WTC11 (cell line): Measurements from ENCODE around the gene KIF2C. TPM values are rescaled to one million over a fixed set of nuclear protein-coding genes. Genes with fewer than 3 reads are reported as not detected.

Source experiments
- ATF1 ChIP-seq: sonication (generic); formaldehyde crosslinking; IDR thresholded peaks from 2 replicates; pipeline ENCODE4 v1.8.1; 2023; ENCODE audit warnings: mild to moderate bottlenecking, moderate library complexity, missing genetic modification reagents
- ESRRA ChIP-seq: sonication (generic); formaldehyde crosslinking; IDR thresholded peaks from 2 replicates; pipeline ENCODE4 v1.8.1; 2022; ENCODE audit warnings: mild to moderate bottlenecking, missing genetic modification reagents, borderline replicate concordance
- ETV6 ChIP-seq: sonication (generic); formaldehyde crosslinking; IDR thresholded peaks from 2 replicates; pipeline ENCODE4 v1.8.1; 2022; ENCODE audit warnings: mild to moderate bottlenecking, missing genetic modification reagents
- FOXJ3 ChIP-seq: sonication (generic); formaldehyde crosslinking; IDR thresholded peaks from 2 replicates; pipeline ENCODE4 v1.9.0; 2021; ENCODE audit warnings: missing genetic modification reagents, mild to moderate bottlenecking, borderline replicate concordance
- IRF2 ChIP-seq: sonication (generic); formaldehyde crosslinking; IDR thresholded peaks from 2 replicates; pipeline ENCODE4 v1.8.0; 2022; ENCODE audit warnings: low read depth, missing genetic modification reagents, borderline replicate concordance
- NFYB ChIP-seq: sonication (generic); formaldehyde crosslinking; conservative IDR thresholded peaks from 2 replicates; pipeline ENCODE4 v1.8.0; 2022; ENCODE audit warnings: low read depth, missing genetic modification reagents
- NR2C2 ChIP-seq: sonication (generic); formaldehyde crosslinking; IDR thresholded peaks from 2 replicates; pipeline ENCODE4 v1.8.0; 2022; ENCODE audit warnings: mild to moderate bottlenecking, missing genetic modification reagents
- NR3C1 ChIP-seq: sonication (generic); formaldehyde crosslinking; conservative IDR thresholded peaks from 2 replicates; pipeline ENCODE4 v1.8.1; 2023; ENCODE audit warnings: low read depth, mild to moderate bottlenecking, missing genetic modification reagents
- RORB ChIP-seq: fragments of 250-450 bp; sonication (Bioruptor Pico); IDR thresholded peaks from 2 replicates; pipeline ENCODE4 v1.9.0; 2021; ENCODE audit warnings: mild to moderate bottlenecking
- SOX15 ChIP-seq: fragments of 250-450 bp; sonication (Bioruptor Pico); IDR thresholded peaks from 2 replicates; pipeline ENCODE4 v1.9.0; 2021; ENCODE audit warnings: mild to moderate bottlenecking
- ZNF138 ChIP-seq: sonication (generic); formaldehyde crosslinking; conservative IDR thresholded peaks from 2 replicates; pipeline ENCODE4 v1.8.1; 2022; ENCODE audit warnings: mild to moderate bottlenecking, moderate library complexity, missing genetic modification reagents
- ZNF232 ChIP-seq: sonication (generic); formaldehyde crosslinking; IDR thresholded peaks from 2 replicates; pipeline ENCODE4 v1.8.0; 2022; ENCODE audit warnings: mild to moderate bottlenecking, missing genetic modification reagents
- ZNF317 ChIP-seq: sonication (generic); formaldehyde crosslinking; IDR thresholded peaks from 2 replicates; pipeline ENCODE4 v1.8.1; 2023; ENCODE audit warnings: low read depth, mild to moderate bottlenecking, moderate library complexity, missing genetic modification reagents, borderline replicate concordance
- ZNF423 ChIP-seq: fragments of 250-450 bp; sonication (Bioruptor Pico); IDR thresholded peaks from 2 replicates; pipeline ENCODE4 v2.1.2; 2022; ENCODE audit warnings: mild to moderate bottlenecking, moderate library complexity
- total RNA-seq: library from RNA; stranded (reverse); gene quantifications from 3 replicates; pipeline ENCODE4 v1.2.3, GENCODE V29; 2021
- TF ChIP-seq, protein P1 (sequence below): fragments of 250-450 bp; sonication (Bioruptor Pico); IDR thresholded peaks from 2 replicates; pipeline ENCODE4 v1.8.0; 2021; ENCODE audit warnings: mild to moderate bottlenecking
- TF ChIP-seq, protein P2 (sequence below): sonication (generic); formaldehyde crosslinking; IDR thresholded peaks from 2 replicates; pipeline ENCODE4 v1.8.1; 2023; ENCODE audit warnings: mild to moderate bottlenecking, missing genetic modification reagents
- TF ChIP-seq, protein P3 (sequence below): sonication (generic); formaldehyde crosslinking; IDR thresholded peaks from 2 replicates; pipeline ENCODE4 v1.8.0; 2022; ENCODE audit warnings: mild to moderate bottlenecking, missing genetic modification reagents
- TF ChIP-seq, protein P4 (sequence below): sonication (generic); formaldehyde crosslinking; conservative IDR thresholded peaks from 2 replicates; pipeline ENCODE4 v1.8.1; 2023; ENCODE audit warnings: mild to moderate bottlenecking, low read depth, missing genetic modification reagents, moderate library complexity
- TF ChIP-seq, protein P5 (sequence below): sonication (generic); formaldehyde crosslinking; IDR thresholded peaks from 2 replicates; pipeline ENCODE4 v1.8.1; 2023; ENCODE audit warnings: mild to moderate bottlenecking, moderate library complexity, missing genetic modification reagents
- TF ChIP-seq, protein P6 (sequence below): sonication (generic); formaldehyde crosslinking; IDR thresholded peaks from 2 replicates; pipeline ENCODE4 v1.8.0; 2023; ENCODE audit warnings: mild to moderate bottlenecking, missing genetic modification reagents
- TF ChIP-seq, protein P7 (sequence below): sonication (generic); formaldehyde crosslinking; IDR thresholded peaks from 2 replicates; pipeline ENCODE4 v1.8.1; 2022; ENCODE audit warnings: mild to moderate bottlenecking, moderate library complexity, missing genetic modification reagents
- TF ChIP-seq, protein P8 (sequence below): fragments of 250-450 bp; sonication (Bioruptor Pico); IDR thresholded peaks from 2 replicates; pipeline ENCODE4 v1.9.0; 2021; ENCODE audit warnings: mild to moderate bottlenecking

KIF2C gene
- total RNA-seq, 1 experiment from 2014 or later: 93.8 TPM

DNA sequence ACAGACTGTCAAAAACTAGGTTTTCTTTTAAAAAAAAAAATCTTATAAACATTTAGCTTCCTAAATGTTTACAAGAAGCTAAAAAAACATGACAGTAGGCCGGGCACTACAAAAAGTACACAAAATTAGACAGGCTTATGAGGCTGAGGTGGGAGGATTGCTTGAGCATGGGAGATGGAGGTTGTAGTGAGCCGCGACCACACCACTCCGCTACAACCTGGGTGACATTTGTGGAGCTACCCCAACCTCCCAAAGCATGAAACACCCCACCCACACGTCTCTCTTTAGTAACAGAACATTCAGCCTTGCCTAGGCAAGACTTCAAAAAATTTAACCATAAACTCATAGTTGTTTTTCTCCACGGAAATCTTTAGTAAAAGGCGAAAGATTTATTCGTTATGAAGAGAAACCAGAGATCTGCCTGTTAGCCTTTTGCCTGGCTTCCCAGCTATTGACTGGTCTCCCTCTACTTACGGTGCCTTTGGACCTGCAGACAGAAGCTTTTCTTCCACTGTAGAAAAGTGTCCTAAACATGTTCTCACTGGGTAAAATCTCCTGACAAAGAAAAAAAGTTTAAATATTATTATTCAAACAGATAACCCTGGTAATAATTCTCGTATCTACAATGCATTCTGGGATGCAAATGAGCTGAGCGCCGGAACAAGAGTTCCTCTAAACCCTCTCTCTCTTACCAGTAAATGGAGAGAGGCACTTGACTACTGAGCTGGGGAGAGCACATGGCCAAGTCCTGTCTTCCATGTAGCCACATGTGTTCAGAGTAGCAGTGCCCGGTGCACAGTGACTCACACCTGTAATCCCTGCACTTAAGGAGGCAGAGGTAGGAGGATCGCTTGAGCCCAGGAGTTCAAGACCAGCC, 17.9 kb upstream of the KIF2C start (continued):
- peak; percentile 93 for TF ChIP-seq ZNF232 (CRISPR knock-in tag)
- TF ChIP-seq, protein P1, sequence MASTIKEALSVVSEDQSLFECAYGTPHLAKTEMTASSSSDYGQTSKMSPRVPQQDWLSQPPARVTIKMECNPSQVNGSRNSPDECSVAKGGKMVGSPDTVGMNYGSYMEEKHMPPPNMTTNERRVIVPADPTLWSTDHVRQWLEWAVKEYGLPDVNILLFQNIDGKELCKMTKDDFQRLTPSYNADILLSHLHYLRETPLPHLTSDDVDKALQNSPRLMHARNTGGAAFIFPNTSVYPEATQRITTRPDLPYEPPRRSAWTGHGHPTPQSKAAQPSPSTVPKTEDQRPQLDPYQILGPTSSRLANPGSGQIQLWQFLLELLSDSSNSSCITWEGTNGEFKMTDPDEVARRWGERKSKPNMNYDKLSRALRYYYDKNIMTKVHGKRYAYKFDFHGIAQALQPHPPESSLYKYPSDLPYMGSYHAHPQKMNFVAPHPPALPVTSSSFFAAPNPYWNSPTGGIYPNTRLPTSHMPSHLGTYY (CRISPR knock-in tag): peak; percentile 100
- no peak for TF ChIP-seq SOX15
- TF ChIP-seq, protein P2, sequence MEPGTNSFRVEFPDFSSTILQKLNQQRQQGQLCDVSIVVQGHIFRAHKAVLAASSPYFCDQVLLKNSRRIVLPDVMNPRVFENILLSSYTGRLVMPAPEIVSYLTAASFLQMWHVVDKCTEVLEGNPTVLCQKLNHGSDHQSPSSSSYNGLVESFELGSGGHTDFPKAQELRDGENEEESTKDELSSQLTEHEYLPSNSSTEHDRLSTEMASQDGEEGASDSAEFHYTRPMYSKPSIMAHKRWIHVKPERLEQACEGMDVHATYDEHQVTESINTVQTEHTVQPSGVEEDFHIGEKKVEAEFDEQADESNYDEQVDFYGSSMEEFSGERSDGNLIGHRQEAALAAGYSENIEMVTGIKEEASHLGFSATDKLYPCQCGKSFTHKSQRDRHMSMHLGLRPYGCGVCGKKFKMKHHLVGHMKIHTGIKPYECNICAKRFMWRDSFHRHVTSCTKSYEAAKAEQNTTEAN (CRISPR knock-in tag): peak; percentile 87; the same call in 1 of the 2 replicates
- TF ChIP-seq ZNF138 (CRISPR knock-in tag): no peak
- TF ChIP-seq, protein P3, sequence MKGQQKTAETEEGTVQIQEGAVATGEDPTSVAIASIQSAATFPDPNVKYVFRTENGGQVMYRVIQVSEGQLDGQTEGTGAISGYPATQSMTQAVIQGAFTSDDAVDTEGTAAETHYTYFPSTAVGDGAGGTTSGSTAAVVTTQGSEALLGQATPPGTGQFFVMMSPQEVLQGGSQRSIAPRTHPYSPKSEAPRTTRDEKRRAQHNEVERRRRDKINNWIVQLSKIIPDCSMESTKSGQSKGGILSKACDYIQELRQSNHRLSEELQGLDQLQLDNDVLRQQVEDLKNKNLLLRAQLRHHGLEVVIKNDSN: peak; percentile 74
- 0 out of 2 replicates have a peak, but pooled peaks have one; percentile 13 for TF ChIP-seq ZNF423
- TF ChIP-seq NR2C2 (CRISPR knock-in tag): no peak
- no peak for TF ChIP-seq IRF2 (CRISPR knock-in tag)
- TF ChIP-seq, protein P4, sequence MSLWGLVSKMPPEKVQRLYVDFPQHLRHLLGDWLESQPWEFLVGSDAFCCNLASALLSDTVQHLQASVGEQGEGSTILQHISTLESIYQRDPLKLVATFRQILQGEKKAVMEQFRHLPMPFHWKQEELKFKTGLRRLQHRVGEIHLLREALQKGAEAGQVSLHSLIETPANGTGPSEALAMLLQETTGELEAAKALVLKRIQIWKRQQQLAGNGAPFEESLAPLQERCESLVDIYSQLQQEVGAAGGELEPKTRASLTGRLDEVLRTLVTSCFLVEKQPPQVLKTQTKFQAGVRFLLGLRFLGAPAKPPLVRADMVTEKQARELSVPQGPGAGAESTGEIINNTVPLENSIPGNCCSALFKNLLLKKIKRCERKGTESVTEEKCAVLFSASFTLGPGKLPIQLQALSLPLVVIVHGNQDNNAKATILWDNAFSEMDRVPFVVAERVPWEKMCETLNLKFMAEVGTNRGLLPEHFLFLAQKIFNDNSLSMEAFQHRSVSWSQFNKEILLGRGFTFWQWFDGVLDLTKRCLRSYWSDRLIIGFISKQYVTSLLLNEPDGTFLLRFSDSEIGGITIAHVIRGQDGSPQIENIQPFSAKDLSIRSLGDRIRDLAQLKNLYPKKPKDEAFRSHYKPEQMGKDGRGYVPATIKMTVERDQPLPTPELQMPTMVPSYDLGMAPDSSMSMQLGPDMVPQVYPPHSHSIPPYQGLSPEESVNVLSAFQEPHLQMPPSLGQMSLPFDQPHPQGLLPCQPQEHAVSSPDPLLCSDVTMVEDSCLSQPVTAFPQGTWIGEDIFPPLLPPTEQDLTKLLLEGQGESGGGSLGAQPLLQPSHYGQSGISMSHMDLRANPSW (CRISPR knock-in tag): no peak
- TF ChIP-seq, protein P5, sequence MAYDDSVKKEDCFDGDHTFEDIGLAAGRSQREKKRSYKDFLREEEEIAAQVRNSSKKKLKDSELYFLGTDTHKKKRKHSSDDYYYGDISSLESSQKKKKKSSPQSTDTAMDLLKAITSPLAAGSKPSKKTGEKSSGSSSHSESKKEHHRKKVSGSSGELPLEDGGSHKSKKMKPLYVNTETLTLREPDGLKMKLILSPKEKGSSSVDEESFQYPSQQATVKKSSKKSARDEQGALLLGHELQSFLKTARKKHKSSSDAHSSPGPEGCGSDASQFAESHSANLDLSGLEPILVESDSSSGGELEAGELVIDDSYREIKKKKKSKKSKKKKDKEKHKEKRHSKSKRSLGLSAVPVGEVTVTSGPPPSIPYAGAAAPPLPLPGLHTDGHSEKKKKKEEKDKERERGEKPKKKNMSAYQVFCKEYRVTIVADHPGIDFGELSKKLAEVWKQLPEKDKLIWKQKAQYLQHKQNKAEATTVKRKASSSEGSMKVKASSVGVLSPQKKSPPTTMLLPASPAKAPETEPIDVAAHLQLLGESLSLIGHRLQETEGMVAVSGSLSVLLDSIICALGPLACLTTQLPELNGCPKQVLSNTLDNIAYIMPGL (CRISPR knock-in tag): no peak
- TF ChIP-seq NR3C1 (CRISPR knock-in tag): no peak
- TF ChIP-seq ESRRA (CRISPR knock-in tag): peak; percentile 41; the same call in 1 of the 2 replicates
- TF ChIP-seq FOXJ3: peak; percentile 88; the same call in 1 of the 2 replicates
- TF ChIP-seq ETV6 (CRISPR knock-in tag): peak; percentile 91
- peak; percentile 54 for TF ChIP-seq NFYB
- TF ChIP-seq RORB: no peak
- TF ChIP-seq, protein P6, sequence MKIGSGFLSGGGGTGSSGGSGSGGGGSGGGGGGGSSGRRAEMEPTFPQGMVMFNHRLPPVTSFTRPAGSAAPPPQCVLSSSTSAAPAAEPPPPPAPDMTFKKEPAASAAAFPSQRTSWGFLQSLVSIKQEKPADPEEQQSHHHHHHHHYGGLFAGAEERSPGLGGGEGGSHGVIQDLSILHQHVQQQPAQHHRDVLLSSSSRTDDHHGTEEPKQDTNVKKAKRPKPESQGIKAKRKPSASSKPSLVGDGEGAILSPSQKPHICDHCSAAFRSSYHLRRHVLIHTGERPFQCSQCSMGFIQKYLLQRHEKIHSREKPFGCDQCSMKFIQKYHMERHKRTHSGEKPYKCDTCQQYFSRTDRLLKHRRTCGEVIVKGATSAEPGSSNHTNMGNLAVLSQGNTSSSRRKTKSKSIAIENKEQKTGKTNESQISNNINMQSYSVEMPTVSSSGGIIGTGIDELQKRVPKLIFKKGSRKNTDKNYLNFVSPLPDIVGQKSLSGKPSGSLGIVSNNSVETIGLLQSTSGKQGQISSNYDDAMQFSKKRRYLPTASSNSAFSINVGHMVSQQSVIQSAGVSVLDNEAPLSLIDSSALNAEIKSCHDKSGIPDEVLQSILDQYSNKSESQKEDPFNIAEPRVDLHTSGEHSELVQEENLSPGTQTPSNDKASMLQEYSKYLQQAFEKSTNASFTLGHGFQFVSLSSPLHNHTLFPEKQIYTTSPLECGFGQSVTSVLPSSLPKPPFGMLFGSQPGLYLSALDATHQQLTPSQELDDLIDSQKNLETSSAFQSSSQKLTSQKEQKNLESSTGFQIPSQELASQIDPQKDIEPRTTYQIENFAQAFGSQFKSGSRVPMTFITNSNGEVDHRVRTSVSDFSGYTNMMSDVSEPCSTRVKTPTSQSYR (CRISPR knock-in tag): peak; percentile 81
- TF ChIP-seq ZNF317 (CRISPR knock-in tag): no peak
- TF ChIP-seq, protein P7, sequence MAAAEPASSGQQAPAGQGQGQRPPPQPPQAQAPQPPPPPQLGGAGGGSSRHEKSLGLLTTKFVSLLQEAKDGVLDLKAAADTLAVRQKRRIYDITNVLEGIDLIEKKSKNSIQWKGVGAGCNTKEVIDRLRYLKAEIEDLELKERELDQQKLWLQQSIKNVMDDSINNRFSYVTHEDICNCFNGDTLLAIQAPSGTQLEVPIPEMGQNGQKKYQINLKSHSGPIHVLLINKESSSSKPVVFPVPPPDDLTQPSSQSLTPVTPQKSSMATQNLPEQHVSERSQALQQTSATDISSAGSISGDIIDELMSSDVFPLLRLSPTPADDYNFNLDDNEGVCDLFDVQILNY (CRISPR knock-in tag): 0 out of 2 replicates have a peak, but pooled peaks have one; percentile 52
- TF ChIP-seq, protein P8, sequence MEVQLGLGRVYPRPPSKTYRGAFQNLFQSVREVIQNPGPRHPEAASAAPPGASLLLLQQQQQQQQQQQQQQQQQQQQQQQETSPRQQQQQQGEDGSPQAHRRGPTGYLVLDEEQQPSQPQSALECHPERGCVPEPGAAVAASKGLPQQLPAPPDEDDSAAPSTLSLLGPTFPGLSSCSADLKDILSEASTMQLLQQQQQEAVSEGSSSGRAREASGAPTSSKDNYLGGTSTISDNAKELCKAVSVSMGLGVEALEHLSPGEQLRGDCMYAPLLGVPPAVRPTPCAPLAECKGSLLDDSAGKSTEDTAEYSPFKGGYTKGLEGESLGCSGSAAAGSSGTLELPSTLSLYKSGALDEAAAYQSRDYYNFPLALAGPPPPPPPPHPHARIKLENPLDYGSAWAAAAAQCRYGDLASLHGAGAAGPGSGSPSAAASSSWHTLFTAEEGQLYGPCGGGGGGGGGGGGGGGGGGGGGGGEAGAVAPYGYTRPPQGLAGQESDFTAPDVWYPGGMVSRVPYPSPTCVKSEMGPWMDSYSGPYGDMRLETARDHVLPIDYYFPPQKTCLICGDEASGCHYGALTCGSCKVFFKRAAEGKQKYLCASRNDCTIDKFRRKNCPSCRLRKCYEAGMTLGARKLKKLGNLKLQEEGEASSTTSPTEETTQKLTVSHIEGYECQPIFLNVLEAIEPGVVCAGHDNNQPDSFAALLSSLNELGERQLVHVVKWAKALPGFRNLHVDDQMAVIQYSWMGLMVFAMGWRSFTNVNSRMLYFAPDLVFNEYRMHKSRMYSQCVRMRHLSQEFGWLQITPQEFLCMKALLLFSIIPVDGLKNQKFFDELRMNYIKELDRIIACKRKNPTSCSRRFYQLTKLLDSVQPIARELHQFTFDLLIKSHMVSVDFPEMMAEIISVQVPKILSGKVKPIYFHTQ: peak; percentile 100
- peak; percentile 91; the same call in 1 of the 2 replicates for TF ChIP-seq ATF1 (CRISPR knock-in tag)
